DOHH2 (cell line): ENCODE measurements around the gene EXOSC2.

ENCODE experiments used
- CTCF ChIP-seq: fragments of 200-600 bp; sonication (generic); IDR thresholded peaks from one replicate; pipeline ENCODE4 v1.5.1; 2014; ENCODE audit warnings: antibody characterized with exemption, mild to moderate bottlenecking, low read depth, low read length; ENCODE audit not compliant: poor library complexity, severe bottlenecking
- EZH2phosphoT487 ChIP-seq: fragments of 200-600 bp; sonication (generic); IDR thresholded peaks from 2 replicates; pipeline ENCODE4 v1.6.1; 2017; ENCODE audit warnings: borderline replicate concordance, mild to moderate bottlenecking, antibody characterized with exemption, low read length, moderate library complexity, mixed read lengths

DNA sequence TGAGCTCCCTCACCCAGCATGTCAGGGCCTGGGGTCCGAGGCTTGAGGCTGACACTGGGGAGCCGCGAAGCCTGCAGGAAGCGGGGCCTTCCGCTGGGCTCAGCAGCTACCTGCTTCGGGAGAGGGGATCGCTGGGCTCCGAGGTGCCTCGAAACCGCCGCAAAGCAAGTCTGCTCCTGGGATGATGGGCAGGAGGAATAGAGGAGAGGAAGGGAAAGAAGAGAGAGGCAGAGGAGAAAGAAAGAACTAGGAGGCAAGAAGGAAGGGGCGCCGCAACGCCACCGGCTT lies 30.7 kb upstream of the EXOSC2 start:
- TF ChIP-seq CTCF (no peak), EZH2phosphoT487 (no peak)
